Thyroid gland (tissue), 4 donors: ENCODE data around the gene ANKFY1. TPM values are rescaled to one million over a fixed set of nuclear protein-coding genes. Genes with fewer than 3 reads are reported as not detected.
"Not testable (repeated sequence)": the region's sequence is repeated elsewhere in the genome, so short reads cannot be mapped to it uniquely, and the experiment has no call there.

Experiments
- DNase-seq, 2 donors: peaks; one replicate each; pipeline ENCODE4 v3.0.0-alpha.2; 2019
- H3K27ac ChIP-seq, 3 donors: fragments of 200-600 bp; sonication (generic); 1 replicate in 2 of 3; 2 replicates in 1 of 3; pipeline ENCODE4 v1.5.1; 2016 to 2019; ENCODE audit warnings: mild to moderate bottlenecking in 1 of 3, moderate library complexity in 1 of 3
- H3K27me3 ChIP-seq: fragments of 200-600 bp; sonication (generic); one replicate; pipeline ENCODE4 v1.5.1; 2019
- H3K36me3 ChIP-seq, 2 donors: fragments of 200-600 bp; sonication (generic); one replicate each; pipeline ENCODE4 v1.5.1; 2016 to 2019
- H3K4me1 ChIP-seq, 2 donors: fragments of 200-600 bp; sonication (generic); one replicate each; pipeline ENCODE4 v1.5.1; 2017 to 2019
- H3K4me3 ChIP-seq, 3 donors: fragments of 200-600 bp; sonication (generic); replicated peaks in 1 of 3; 1 replicate in 2 of 3; 2 replicates in 1 of 3; pipeline ENCODE4 v1.5.1; 2016; ENCODE audit warnings: mild to moderate bottlenecking in 1 of 3
- H3K9me3 ChIP-seq: fragments of 200-600 bp; sonication (generic); one replicate; pipeline ENCODE4 v1.5.1; 2017
- POLR2A ChIP-seq, 2 donors: fragments of 450-650 bp; IDR thresholded peaks; one replicate each; pipeline ENCODE4 v1.6.1; 2017; ENCODE audit warnings: antibody characterized with exemption in 2 of 2, mild to moderate bottlenecking in 2 of 2, moderate library complexity in 1 of 2
- WGBS, 2 donors: methylation state at CpG; one replicate each; pipeline ENCODE4 v1.1.5; 2017; 5-methylcytosine and 5-hydroxymethylcytosine counted together
- intact Hi-C: fragments of 100-400 bp; cut with DNase I; formaldehyde crosslinking; loops from one replicate; pipeline ENCODE4 v1.15.1; 2023
- total RNA-seq, 4 donors: library from RNA; depleted of rRNA; stranded (reverse); fragments of >200 nt; gene quantifications; one replicate each; pipeline ENCODE4 v1.2.3, GENCODE V29; 2016
- TF ChIP-seq, protein P1 (sequence below), 6 experiments: fragments of 200-600 bp in 3 of 6; fragments of 450-650 bp in 3 of 6; sonication (generic) in 3 of 6; IDR thresholded peaks; one replicate each; pipeline ENCODE4 v1.5.1; 2016 to 2019; ENCODE audit warnings: antibody characterized with exemption in 6 of 6, mild to moderate bottlenecking in 2 of 6, inconsistent platforms in 1 of 6, moderate library complexity in 1 of 6

The ANKFY1 gene
- total RNA-seq, 4 donors from 2014 or later, result 36.8 to 51.3 (median 46.3) TPM

DNA sequence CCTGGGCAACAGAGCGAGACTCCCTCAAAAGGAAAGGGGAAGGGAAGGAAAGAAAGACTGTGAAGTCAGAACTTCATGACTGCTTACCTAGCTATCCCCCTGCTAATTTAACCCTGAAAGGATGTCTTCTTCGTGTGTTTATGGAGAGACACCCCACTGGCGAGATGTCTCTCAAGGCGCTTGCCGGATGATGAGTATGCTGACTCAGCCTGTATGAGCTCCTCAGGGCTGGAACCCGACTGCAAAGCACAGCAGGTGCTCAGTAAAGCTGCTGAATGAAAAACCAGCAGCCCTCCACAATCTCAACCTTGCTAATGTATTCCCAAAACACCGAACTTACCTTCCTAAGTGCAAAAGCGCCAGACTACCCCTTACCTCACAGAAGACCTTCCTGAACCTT is 2.3 kb downstream of the ANKFY1 start:
- no peak for DNase-seq
- Histone ChIP-seq H3K27ac (no peak overlapping the region), H3K9me3 (no peaks in the 10 kb centered on the region), H3K36me3 (no peaks in the 10 kb centered on the region), H3K4me1 (peaks cover 12 to 19% of the 10 kb centered on the region in 2 donors), H3K4me3 (no peak overlapping the region), H3K27me3 (no peaks in the 10 kb centered on the region)
- TF ChIP-seq POLR2A (IDR thresholded peaks at IDR 0.05), result no peak
- TF ChIP-seq, protein P1, sequence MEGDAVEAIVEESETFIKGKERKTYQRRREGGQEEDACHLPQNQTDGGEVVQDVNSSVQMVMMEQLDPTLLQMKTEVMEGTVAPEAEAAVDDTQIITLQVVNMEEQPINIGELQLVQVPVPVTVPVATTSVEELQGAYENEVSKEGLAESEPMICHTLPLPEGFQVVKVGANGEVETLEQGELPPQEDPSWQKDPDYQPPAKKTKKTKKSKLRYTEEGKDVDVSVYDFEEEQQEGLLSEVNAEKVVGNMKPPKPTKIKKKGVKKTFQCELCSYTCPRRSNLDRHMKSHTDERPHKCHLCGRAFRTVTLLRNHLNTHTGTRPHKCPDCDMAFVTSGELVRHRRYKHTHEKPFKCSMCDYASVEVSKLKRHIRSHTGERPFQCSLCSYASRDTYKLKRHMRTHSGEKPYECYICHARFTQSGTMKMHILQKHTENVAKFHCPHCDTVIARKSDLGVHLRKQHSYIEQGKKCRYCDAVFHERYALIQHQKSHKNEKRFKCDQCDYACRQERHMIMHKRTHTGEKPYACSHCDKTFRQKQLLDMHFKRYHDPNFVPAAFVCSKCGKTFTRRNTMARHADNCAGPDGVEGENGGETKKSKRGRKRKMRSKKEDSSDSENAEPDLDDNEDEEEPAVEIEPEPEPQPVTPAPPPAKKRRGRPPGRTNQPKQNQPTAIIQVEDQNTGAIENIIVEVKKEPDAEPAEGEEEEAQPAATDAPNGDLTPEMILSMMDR (IDR thresholded peaks at IDR 0.05), result no peak
- intact Hi-C loops, result loop anchor here (10.0 kb wide), 1 partner anchor 47 kb away; no protein-coding TSS in a partner anchor
- WGBS, 2 donors, result 90 to 97% methylated on average over 8 of the region's 8 CpGs

DNA sequence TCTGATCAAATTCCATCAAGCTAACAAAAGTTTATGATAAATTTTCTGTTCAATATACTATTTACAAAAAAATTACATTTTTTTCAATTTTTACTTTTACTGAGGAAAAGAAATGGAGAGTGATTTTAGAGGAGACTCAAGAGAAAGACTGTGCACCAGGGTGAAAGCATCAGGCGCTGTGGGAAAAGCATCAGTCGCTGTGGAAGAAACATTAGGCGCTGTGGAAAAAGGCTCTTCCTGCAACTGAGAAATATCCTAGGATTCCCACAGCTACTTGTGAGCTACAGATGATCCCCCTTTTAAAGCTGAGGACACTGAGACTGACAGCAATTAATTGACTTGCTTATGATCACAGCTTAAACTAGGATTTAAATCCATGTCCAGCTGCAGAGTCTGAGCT is 4.9 kb downstream of the ANKFY1 start:
- DNase-seq, result no peak
- Histone ChIP-seq H3K4me1 (peaks cover 7 to 12% of the 10 kb centered on the region in 2 donors), H3K9me3 (no peaks in the 10 kb centered on the region), H3K4me3 (no peak overlapping the region), H3K27ac (no peak overlapping the region), H3K36me3 (no peaks in the 10 kb centered on the region), H3K27me3 (no peaks in the 10 kb centered on the region)
- intact Hi-C loops, result no loop called here
- TF ChIP-seq, protein P1 (IDR thresholded peaks at IDR 0.05), result no peak
- no peak for TF ChIP-seq POLR2A (IDR thresholded peaks at IDR 0.05)
- 79 to 97% methylated on average over 3 of the region's 3 CpGs for WGBS, 2 donors

DNA sequence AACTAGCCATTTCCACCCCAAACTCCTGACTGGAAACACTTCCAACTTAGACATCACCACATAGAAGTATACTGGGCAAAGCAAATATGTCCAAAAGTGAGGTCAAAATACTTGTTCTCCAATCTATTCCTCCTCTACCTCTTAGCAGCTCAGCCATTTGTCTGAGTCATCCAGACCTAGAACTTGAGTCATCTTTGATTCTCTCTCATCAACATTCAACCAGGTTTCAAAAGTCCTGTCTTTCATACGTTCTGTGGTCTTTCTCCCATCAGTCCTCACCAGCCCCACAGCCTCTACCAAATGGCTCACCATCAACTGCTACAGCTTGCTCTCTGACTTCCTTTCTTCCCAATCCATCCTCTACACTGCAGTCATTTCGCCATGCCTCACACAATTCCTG is 6.8 kb downstream of the ANKFY1 start:
- DNase-seq, result no peak
- H3K27ac ChIP-seq, result no peak overlapping the region

DNA sequence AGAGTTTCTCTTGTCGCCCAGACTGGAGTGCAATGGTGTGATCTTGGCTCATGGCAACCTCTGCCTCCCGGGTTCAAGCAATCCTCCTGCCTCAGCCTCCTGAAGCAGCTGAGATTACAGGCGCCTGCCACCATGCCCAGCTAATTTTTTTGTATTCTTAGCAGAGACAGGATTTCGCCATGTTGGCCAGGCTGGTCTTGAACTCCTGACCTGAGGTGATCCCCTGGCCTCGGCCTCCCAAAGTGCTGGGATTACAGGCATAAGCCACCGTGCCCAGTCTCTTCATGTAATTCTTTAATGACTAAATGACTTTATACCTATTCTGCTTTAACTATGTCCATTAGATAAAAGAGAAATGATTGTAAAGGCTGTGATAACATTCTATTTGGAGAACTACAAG is 8.5 kb downstream of the ANKFY1 start:
- DNase-seq, H3K4me1 ChIP-seq, H3K36me3 ChIP-seq, H3K27ac ChIP-seq, H3K9me3 ChIP-seq, H3K4me3 ChIP-seq, H3K27me3 ChIP-seq, intact Hi-C loops: not testable (repeated sequence)
- 86 to 94% methylated on average over 6 of the region's 6 CpGs for WGBS, 2 donors

More for the DNA sequence above, 6.8 kb downstream of the ANKFY1 start:
- intact Hi-C loops, result no loop called here
- WGBS, 2 donors, result 94 to 98% methylated on average over 2 of the region's 2 CpGs
- Histone ChIP-seq H3K4me3 (no peak overlapping the region), H3K27me3 (no peaks in the 10 kb centered on the region), H3K36me3 (no peaks in the 10 kb centered on the region), H3K9me3 (no peaks in the 10 kb centered on the region), H3K4me1 (peaks cover 0 to 4% of the 10 kb centered on the region in 2 donors)
- no peak for TF ChIP-seq POLR2A (IDR thresholded peaks at IDR 0.05)
- TF ChIP-seq, protein P1 (IDR thresholded peaks at IDR 0.05), result no peak

DNA sequence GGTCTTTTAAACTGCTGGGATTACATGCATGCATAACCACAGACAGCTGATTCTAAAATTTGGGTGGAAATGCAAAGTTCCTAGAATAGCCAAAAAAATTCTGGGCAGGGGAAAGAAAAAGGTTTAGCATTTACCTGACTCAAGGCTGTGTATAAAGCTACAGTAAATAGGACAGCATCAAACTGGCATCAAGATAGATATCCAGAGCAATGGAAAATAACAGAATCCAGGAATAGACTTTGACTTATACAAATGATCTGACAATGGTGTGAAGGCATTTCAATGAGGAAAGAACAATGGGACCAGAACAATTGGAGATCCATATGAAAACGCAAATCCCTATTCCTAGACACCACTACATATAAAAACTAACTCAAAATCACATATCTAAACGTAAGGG is 12.9 kb downstream of the ANKFY1 start:
- Histone ChIP-seq H3K36me3 (no peaks in the 10 kb centered on the region), H3K27ac (no peak overlapping the region), H3K4me1 (peaks cover 18 to 27% of the 10 kb centered on the region in 2 donors), H3K9me3 (no peaks in the 10 kb centered on the region), H3K4me3 (no peak overlapping the region), H3K27me3 (no peaks in the 10 kb centered on the region)
- intact Hi-C loops, result no loop called here
- TF ChIP-seq, protein P1 (IDR thresholded peaks at IDR 0.05), result no peak
- no peak for TF ChIP-seq POLR2A (IDR thresholded peaks at IDR 0.05)
- DNase-seq, result no peak
- WGBS, 2 donors, result 85 to 87% methylated on average over 2 of the region's 2 CpGs
